Hepatocyte (in vitro differentiated cells): ENCODE results near the gene KRTAP10-1.

ENCODE experiments used
- CTCF ChIP-seq: fragments of 200-600 bp; sonication (generic); IDR thresholded peaks from 2 replicates; pipeline ENCODE4 v1.5.1; 2016; ENCODE audit warnings: antibody characterized with exemption, mild to moderate bottlenecking; ENCODE audit not compliant: poor library complexity
- EZH2 ChIP-seq: fragments of 200-600 bp; sonication (generic); IDR thresholded peaks from 2 replicates; pipeline ENCODE4 v1.6.1; 2016; ENCODE audit warnings: antibody characterized with exemption, mild to moderate bottlenecking, borderline replicate concordance
- EZH2phosphoT487 ChIP-seq: fragments of 200-600 bp; sonication (generic); IDR thresholded peaks from one replicate; pipeline ENCODE4 v1.6.1; 2018; ENCODE audit warnings: antibody characterized with exemption, mild to moderate bottlenecking, low read depth, moderate library complexity; ENCODE audit not compliant: unreplicated experiment, severe bottlenecking

- no peak for TF ChIP-seq CTCF
- TF ChIP-seq EZH2 = no peak
- TF ChIP-seq EZH2phosphoT487 = no peak
These were observed 33.1 kb upstream of the KRTAP10-1 start for GRCh38 chr21:44572959-44573583.
